Left lung (tissue), 10 donors: Measurements from ENCODE around the gene PLEKHA1. TPM values are rescaled to one million over a fixed set of nuclear protein-coding genes. Genes with fewer than 3 reads are reported as not detected.
A peak's percentile ranks its signal among the peaks of the same experiment; 100 is the strongest.

ENCODE experiments used
- ATAC-seq: fragments of 200-7000 bp; cut with Tn5 transposase; one replicate; pipeline ENCODE4 v1.9.1; 2020; ENCODE audit warnings: moderate library complexity
- DNase-seq, 4 donors: peaks; one replicate each; pipeline ENCODE4 v3.0.0-alpha.2; 2013 to 2020
- H3K27ac ChIP-seq, 2 donors: fragments of 200-600 bp; sonication (generic) in 1 of 2; one replicate each; pipeline versions ENCODE4 v1.5.0 to v1.8.0; 2020 to 2021
- H3K27me3 ChIP-seq, 2 donors: fragments of 200-600 bp; sonication (generic) in 1 of 2; one replicate each; pipeline versions ENCODE4 v1.5.0 to v1.8.0; 2020 to 2021
- H3K36me3 ChIP-seq, 2 donors: fragments of 200-600 bp; sonication (generic) in 1 of 2; one replicate each; pipeline versions ENCODE4 v1.5.0 to v1.8.0; 2020 to 2021
- H3K4me1 ChIP-seq, 2 donors: fragments of 200-600 bp; one replicate each; pipeline ENCODE4 v1.8.0; 2021
- H3K4me3 ChIP-seq, 2 donors: fragments of 200-600 bp; sonication (generic) in 1 of 2; one replicate each; pipeline versions ENCODE4 v1.5.0 to v1.8.0; 2020 to 2021; ENCODE audit warnings: mild to moderate bottlenecking in 1 of 2
- H3K9me3 ChIP-seq, 2 donors: fragments of 200-600 bp; sonication (generic) in 1 of 2; one replicate each; pipeline versions ENCODE4 v1.5.0 to v1.8.0; 2020 to 2021
- intact Hi-C, 2 donors: fragments of 100-400 bp; cut with DNase I; formaldehyde crosslinking; loops; one replicate each; pipeline versions ENCODE4 v1.11.2 to v1.14.2; 2022
- polyA plus RNA-seq, 6 donors: library from polyadenylated mRNA; unstranded; fragments of 120-200 nt; gene quantifications; one replicate each; pipeline ENCODE4 v1.2.1, GENCODE V29; 2013; ENCODE audit not compliant: insufficient read length in 6 of 6
- total RNA-seq, 2 donors: library from RNA; stranded (reverse); fragmentation: NEBNext Ultra II Directional; extraction: Animal tissue kit (Norgen Biotek cat#: 25700); gene quantifications; one replicate each; pipeline ENCODE4 v1.2.1, GENCODE V29; 2021
- TF ChIP-seq, protein P1 (sequence below), 2 donors: fragments of 200-600 bp; sonication (generic) in 1 of 2; IDR thresholded peaks; one replicate each; pipeline versions ENCODE4 v1.5.0 to v1.8.0; 2021; ENCODE audit warnings: antibody characterized with exemption in 2 of 2
- donor health status: DM: no; HTN: yes; CAD: no.
- donor health status: DM: no; HTN: no; CAD: no.

Gene PLEKHA1
- total and polyA plus RNA-seq, 8 donors: 40.5 to 57.9 (median 43.4) TPM

DNA sequence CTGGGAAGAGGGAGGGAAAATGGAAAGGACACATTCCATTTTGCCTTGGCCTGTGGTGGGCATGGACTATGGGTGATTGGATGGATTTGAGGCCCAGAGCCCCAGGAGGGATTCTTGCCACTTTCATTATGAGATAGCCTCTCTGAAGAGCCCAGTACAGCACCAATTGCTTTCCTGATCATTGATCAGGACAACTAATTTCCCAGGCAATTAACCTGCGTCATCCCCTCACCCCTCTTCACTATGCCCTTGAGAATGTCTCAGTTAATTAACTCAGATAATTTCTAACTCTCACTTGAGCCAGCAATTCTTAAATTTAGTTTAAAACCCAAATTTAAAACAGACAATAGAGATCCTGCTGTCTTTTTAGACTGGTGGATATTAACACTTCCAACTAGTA lies 13.5 kb upstream of the PLEKHA1 start:
- H3K27ac ChIP-seq: no peak overlapping the region
- ATAC-seq (no peak), DNase-seq (no peak)
- H3K4me1 ChIP-seq: no peaks in the 10 kb centered on the region
- no peak overlapping the region for H3K4me3 ChIP-seq
- H3K27me3 ChIP-seq: no peaks in the 10 kb centered on the region
- no peaks in the 10 kb centered on the region for H3K36me3 ChIP-seq
- TF ChIP-seq, protein P1, sequence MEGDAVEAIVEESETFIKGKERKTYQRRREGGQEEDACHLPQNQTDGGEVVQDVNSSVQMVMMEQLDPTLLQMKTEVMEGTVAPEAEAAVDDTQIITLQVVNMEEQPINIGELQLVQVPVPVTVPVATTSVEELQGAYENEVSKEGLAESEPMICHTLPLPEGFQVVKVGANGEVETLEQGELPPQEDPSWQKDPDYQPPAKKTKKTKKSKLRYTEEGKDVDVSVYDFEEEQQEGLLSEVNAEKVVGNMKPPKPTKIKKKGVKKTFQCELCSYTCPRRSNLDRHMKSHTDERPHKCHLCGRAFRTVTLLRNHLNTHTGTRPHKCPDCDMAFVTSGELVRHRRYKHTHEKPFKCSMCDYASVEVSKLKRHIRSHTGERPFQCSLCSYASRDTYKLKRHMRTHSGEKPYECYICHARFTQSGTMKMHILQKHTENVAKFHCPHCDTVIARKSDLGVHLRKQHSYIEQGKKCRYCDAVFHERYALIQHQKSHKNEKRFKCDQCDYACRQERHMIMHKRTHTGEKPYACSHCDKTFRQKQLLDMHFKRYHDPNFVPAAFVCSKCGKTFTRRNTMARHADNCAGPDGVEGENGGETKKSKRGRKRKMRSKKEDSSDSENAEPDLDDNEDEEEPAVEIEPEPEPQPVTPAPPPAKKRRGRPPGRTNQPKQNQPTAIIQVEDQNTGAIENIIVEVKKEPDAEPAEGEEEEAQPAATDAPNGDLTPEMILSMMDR (IDR thresholded peaks at IDR 0.05): no peak
- intact Hi-C loops: no loop called here
- peaks cover 0 to 8% of the 10 kb centered on the region in 2 donors for H3K9me3 ChIP-seq

DNA sequence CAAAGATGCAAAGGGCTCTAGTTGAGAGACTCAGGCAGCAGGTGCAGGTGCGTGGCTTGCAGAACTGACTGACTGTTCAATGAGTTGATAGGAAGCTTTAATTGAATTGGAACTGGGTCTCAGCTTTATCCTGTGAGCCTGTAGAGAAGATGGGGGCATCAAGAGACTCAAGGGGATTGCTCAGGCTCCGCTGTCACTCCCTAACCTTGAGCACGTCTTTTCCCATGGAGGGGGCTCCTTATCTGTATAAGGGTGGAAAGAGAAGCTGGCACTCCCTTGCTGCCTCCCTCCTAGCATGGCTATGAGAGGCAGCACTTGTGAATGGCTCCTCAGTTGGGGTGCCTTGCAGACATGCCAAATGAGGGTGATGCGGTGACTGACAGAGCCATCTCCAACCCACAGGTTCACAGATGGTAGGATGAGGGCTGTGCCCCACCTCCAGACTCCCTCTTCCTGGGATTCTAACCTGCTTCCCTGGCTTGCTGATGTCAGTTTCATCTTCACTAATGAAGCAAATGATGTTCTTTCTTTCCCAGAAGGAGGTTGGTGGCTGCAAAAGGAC lies 12.4 kb upstream of the PLEKHA1 start:
- no peaks in the 10 kb centered on the region for H3K27me3 ChIP-seq
- H3K4me3 ChIP-seq: no peak overlapping the region
- ATAC-seq (no peak), DNase-seq (no peak)
- H3K4me1 ChIP-seq: no peaks in the 10 kb centered on the region
- H3K36me3 ChIP-seq: no peaks in the 10 kb centered on the region
- TF ChIP-seq, protein P1 (IDR thresholded peaks at IDR 0.05): no peak
- H3K9me3 ChIP-seq: peaks cover 0 to 8% of the 10 kb centered on the region in 2 donors
- H3K27ac ChIP-seq: no peak overlapping the region
- intact Hi-C loops: no loop called here

DNA sequence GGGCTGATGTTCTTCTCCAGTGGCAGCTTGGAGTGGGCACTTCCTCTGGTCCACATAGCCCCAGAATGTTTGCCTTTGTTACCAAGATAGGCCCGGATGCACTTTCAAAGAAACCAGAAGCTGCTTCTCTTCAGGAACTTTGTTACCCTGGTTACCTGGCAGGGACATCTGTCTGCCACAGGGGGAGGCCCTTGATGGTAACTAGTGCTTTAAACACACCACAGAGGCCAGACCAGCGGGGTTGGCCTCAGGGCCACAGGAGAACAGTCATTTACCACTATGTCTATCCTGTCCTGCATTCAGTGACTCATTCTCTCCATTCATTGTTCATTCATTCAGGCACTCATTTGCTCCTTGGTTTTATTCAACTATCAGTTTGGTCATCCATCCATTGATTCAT lies 11.9 kb upstream of the PLEKHA1 start:
- Histone ChIP-seq H3K4me1 (no peaks in the 10 kb centered on the region), H3K27me3 (no peaks in the 10 kb centered on the region), H3K9me3 (peaks cover 0 to 8% of the 10 kb centered on the region in 2 donors), H3K4me3 (no peak overlapping the region), H3K36me3 (no peaks in the 10 kb centered on the region), H3K27ac (no peak overlapping the region)
- TF ChIP-seq, protein P1 (IDR thresholded peaks at IDR 0.05): no peak
- ATAC-seq (no peak), DNase-seq (no peak)
- intact Hi-C loops: no loop called here

DNA sequence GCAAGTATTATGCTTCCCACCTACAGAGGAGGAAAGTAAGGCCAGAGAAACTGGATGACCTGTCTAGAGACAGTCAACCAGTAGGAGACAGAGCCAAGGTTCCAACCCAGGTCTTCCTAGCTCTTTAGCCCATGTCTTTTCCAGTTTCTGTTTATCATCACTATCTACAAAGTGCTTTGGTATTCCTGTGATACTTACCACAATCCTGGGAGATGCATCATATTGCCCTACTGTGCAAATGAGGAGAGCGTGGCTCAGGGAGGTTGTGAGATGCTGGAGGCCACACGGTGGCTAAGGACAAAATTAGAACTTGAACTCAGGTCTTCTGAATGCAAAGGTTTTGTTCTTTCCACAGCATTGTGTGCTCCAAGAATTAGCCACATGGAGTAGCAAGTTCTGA lies 11.2 kb upstream of the PLEKHA1 start:
- no peaks in the 10 kb centered on the region for H3K36me3 ChIP-seq
- ATAC-seq (no peak), DNase-seq (no peak)
- no peak overlapping the region for H3K27ac ChIP-seq
- peaks cover 0 to 8% of the 10 kb centered on the region in 2 donors for H3K9me3 ChIP-seq
- no peak overlapping the region for H3K4me3 ChIP-seq
- no peaks in the 10 kb centered on the region for H3K27me3 ChIP-seq
- intact Hi-C loops: no loop called here
- H3K4me1 ChIP-seq: no peaks in the 10 kb centered on the region
- TF ChIP-seq, protein P1 (IDR thresholded peaks at IDR 0.05): no peak

DNA sequence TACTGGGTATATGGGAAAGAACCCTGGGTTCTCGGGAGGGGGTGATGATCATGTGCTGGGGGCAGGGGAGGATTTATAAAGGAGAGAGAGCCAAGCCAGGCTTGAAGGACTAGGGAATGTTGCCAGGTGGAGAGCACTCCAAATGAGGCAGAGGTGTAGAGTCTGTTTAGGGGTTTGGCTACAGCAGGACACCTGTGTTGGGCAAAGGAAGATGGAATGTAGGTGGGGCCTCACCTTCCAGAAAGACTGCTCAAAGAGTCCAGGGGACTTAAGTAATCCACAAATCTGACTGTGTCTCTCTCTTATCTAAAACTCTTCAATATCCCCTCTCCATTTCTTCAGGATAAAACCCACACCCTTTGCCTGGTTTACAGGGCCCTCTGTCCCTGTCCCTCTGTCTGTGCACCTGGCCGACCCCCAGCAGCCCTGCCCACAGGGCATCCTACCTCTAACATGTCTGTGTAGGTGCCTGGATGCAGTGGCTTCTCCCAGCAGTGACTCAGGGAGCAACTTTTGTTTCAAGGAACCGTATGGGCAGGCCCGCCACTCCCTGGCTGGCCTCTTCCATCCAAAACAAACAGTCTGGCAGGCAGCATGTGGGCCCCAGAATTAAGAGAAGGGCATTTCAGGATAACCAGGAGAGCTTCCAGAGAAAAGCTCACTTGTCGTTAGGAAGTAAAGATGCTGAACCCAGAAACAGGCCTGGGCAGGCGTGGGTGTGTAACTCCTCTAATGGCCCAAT lies 10.6 kb upstream of the PLEKHA1 start:
- Histone ChIP-seq H3K27me3 (no peaks in the 10 kb centered on the region), H3K4me1 (no peaks in the 10 kb centered on the region), H3K27ac (no peak overlapping the region), H3K9me3 (peaks cover 0 to 3% of the 10 kb centered on the region in 2 donors), H3K36me3 (no peaks in the 10 kb centered on the region), H3K4me3 (no peak overlapping the region)
- TF ChIP-seq, protein P1 (IDR thresholded peaks at IDR 0.05): no peak
- DNase-seq: no peak
- peak; percentile 77 for ATAC-seq
- intact Hi-C loops: no loop called here
